IMR-90 (cell line): ENCODE results near the gene DHRS3. TPM values are rescaled to one million over a fixed set of nuclear protein-coding genes. Genes with fewer than 3 reads are reported as not detected.
A peak's percentile ranks its signal among the peaks of the same experiment; 100 is the strongest.

Source experiments
- ATAC-seq: fragments of 200-7000 bp; cut with Tn5 transposase; 2 replicates; pipeline ENCODE4 v1.9.1; 2020; ENCODE audit warnings: low read depth, mild to moderate bottlenecking, moderate library complexity
- BruUV-seq: library from RNA; stranded (reverse); fragments of 400-500 nt; replicated peaks from 2 replicates; lab custom pipeline; 2021; lab: Mats Ljungman, UMichigan
- CTCF ChIA-PET: fragments of 300-600 bp; formaldehyde crosslinking; extraction: SDS; loops from one replicate; lab custom pipeline; 2021; ENCODE audit warnings: antibody characterized with exemption; lab: Yijun Ruan, JAX
- POLR2A ChIA-PET: fragments of 300-600 bp; sonication (Branson Sonifier 250); formaldehyde crosslinking; loops from one replicate; lab custom pipeline; 2022; ENCODE audit warnings: antibody characterized with exemption; ENCODE audit not compliant: unreplicated experiment; lab: Charles Lee
- DNase-seq: peaks from one replicate; pipeline ENCODE4 v3.0.0; 2013
- H2AFZ ChIP-seq: replicated peaks from 2 replicates; pipeline ENCODE3; 2013; ENCODE audit warnings: low read length, mild to moderate bottlenecking; ENCODE audit not compliant: poor library complexity
- H2AK5ac ChIP-seq: 2 replicates; pipeline ENCODE4 v1.6.1; 2013; ENCODE audit warnings: low read depth, low read length, inconsistent platforms
- H2AK9ac ChIP-seq: replicated peaks from 2 replicates; pipeline ENCODE3; 2013; ENCODE audit warnings: mild to moderate bottlenecking, low read depth, low read length, moderate library complexity; ENCODE audit not compliant: poor library complexity
- H2BK120ac ChIP-seq: 2 replicates; pipeline ENCODE4 v1.6.1; 2013; ENCODE audit warnings: low read depth, low read length, inconsistent platforms
- H2BK15ac ChIP-seq: 3 replicates; pipeline ENCODE4 v1.6.1; 2013; ENCODE audit warnings: low read depth, low read length, inconsistent platforms
- H2BK20ac ChIP-seq: 2 replicates; pipeline ENCODE4 v1.6.1; 2013; ENCODE audit warnings: low read depth, mild to moderate bottlenecking, inconsistent platforms, low read length, moderate library complexity
- H2BK5ac ChIP-seq: 2 replicates; pipeline ENCODE4 v1.6.1; 2013; ENCODE audit warnings: mild to moderate bottlenecking, low read depth, low read length, inconsistent platforms; ENCODE audit not compliant: poor library complexity, severe bottlenecking
- H3K14ac ChIP-seq: replicated peaks from 2 replicates; pipeline ENCODE4 v1.6.1; 2013; ENCODE audit warnings: low read depth, low read length, inconsistent platforms
- H3K18ac ChIP-seq: 2 replicates; pipeline ENCODE4 v1.6.1; 2013; ENCODE audit warnings: low read depth, low read length, control low read depth
- H3K23ac ChIP-seq: 2 replicates; pipeline ENCODE4 v1.6.1; 2013; ENCODE audit warnings: low read depth, low read length, inconsistent platforms
- H3K27ac ChIP-seq: 2 replicates; pipeline ENCODE4 v1.5.1; 2013; ENCODE audit warnings: mild to moderate bottlenecking, control low read depth, low read length; ENCODE audit not compliant: insufficient read depth
- H3K27me3 ChIP-seq: 2 replicates; pipeline ENCODE4 v1.6.1; 2013; ENCODE audit warnings: low read length; ENCODE audit not compliant: control insufficient read depth, insufficient read depth
- H3K36me3 ChIP-seq: 2 replicates; pipeline ENCODE4 v1.6.1; 2013; ENCODE audit warnings: low read length, mixed read lengths; ENCODE audit not compliant: control insufficient read depth, insufficient read depth
- H3K4ac ChIP-seq: 2 replicates; pipeline ENCODE4 v1.6.1; 2013; ENCODE audit warnings: low read depth, low read length, inconsistent platforms
- H3K4me1 ChIP-seq: 2 replicates; pipeline ENCODE4 v1.6.1; 2013; ENCODE audit warnings: low read length, mixed read lengths; ENCODE audit not compliant: control insufficient read depth, insufficient read depth
- H3K4me2 ChIP-seq: 2 replicates; pipeline ENCODE4 v1.6.1; 2013; ENCODE audit warnings: low read depth, mild to moderate bottlenecking, control low read depth, low read length, moderate library complexity
- H3K4me3 ChIP-seq: 2 replicates; pipeline ENCODE4 v1.5.1; 2013; ENCODE audit warnings: low read depth, mild to moderate bottlenecking, control low read depth, low read length, moderate library complexity; ENCODE audit not compliant: insufficient read depth
- H3K56ac ChIP-seq: 2 replicates; pipeline ENCODE4 v1.6.1; 2013; ENCODE audit warnings: low read length, inconsistent platforms; ENCODE audit not compliant: insufficient read depth; ENCODE audit errors: extremely low read depth
- H3K79me1 ChIP-seq, 2 experiments: 2 replicates each; pipeline ENCODE4 v1.6.1; 2013; ENCODE audit warnings: low read length in 2 of 2, inconsistent platforms in 1 of 2, low read depth in 1 of 2
- H3K9ac ChIP-seq: 2 replicates; pipeline ENCODE4 v1.6.1; 2013; ENCODE audit warnings: low read depth, low read length, control low read depth
- H3K9me1 ChIP-seq: 2 replicates; pipeline ENCODE4 v1.6.1; 2013; ENCODE audit warnings: low read length, inconsistent platforms; ENCODE audit not compliant: insufficient read depth
- H3K9me3 ChIP-seq: 2 replicates; pipeline ENCODE4 v1.6.1; 2013; ENCODE audit warnings: low read length; ENCODE audit not compliant: control insufficient read depth, insufficient read depth
- H4K20me1 ChIP-seq: 2 replicates; pipeline ENCODE4 v1.6.1; 2013; ENCODE audit warnings: low read length, inconsistent platforms; ENCODE audit not compliant: insufficient read depth
- H4K5ac ChIP-seq: 2 replicates; pipeline ENCODE4 v1.6.1; 2013; ENCODE audit warnings: mild to moderate bottlenecking, low read depth, low read length, control low read depth
- H4K8ac ChIP-seq, 2 experiments: 2 replicates each; pipeline ENCODE4 v1.6.1; 2013; ENCODE audit warnings: low read depth in 2 of 2, low read length in 2 of 2, control low read depth in 1 of 2, inconsistent platforms in 1 of 2
- H4K91ac ChIP-seq: 2 replicates; pipeline ENCODE4 v1.6.1; 2013; ENCODE audit warnings: low read depth, low read length, inconsistent platforms; ENCODE audit not compliant: insufficient read depth
- CEBPB ChIP-seq: IDR thresholded peaks from 2 replicates; pipeline ENCODE4 v1.6.1; 2012; ENCODE audit warnings: low read depth, low read length, improper control_type of control experiment
- POLR2A ChIP-seq: IDR thresholded peaks from 2 replicates; pipeline ENCODE4 v1.6.1; 2012; ENCODE audit warnings: mild to moderate bottlenecking, low read depth, low read length
- WGBS, 2 experiments: methylation state at CpG; one replicate each; pipeline versions ENCODE4 v1.1.5 to v1.1.7; 2013; ENCODE audit warnings: missing lambda C conversion rate in 2 of 2; ENCODE audit not compliant: insufficient read length in 1 of 2; ENCODE audit errors: extremely low coverage in 2 of 2; 5-methylcytosine and 5-hydroxymethylcytosine counted together
- dilution Hi-C: fragments of 300-500 bp; cut with HindIII; formaldehyde crosslinking; loops from one replicate; pipeline ENCODE4 v1.14.3; 2018; ENCODE audit warnings: low sequenced_read_pairs; ENCODE audit not compliant: unreplicated experiment
- in situ Hi-C: fragments of 300-500 bp; cut with MboI; formaldehyde crosslinking; loops from 3 replicates; pipeline ENCODE4 v1.14.3; 2019; ENCODE audit warnings: low sequenced_read_pairs, inconsistent platforms, mixed read lengths
- intact Hi-C: fragments of 100-400 bp; cut with micrococcal nuclease; formaldehyde crosslinking; loops from 2 replicates; pipeline ENCODE4 v1.10.0; 2022
- polyA plus RNA-seq, 3 experiments: library from polyadenylated mRNA; depleted of rRNA; stranded (reverse); fragments of >200 nt; gene quantifications; 2 replicates each; pipeline ENCODE4 v1.2.3, GENCODE V29; 2012; ENCODE audit warnings: low replicate concordance in 1 of 3
- total RNA-seq: library from RNA; depleted of rRNA; stranded (reverse); fragments of >200 nt; gene quantifications from 2 replicates; pipeline ENCODE4 v1.2.3, GENCODE V29; 2012

DHRS3 gene
- total and polyA plus RNA-seq, 2 of the 4 experiments (the other 2 are of a cell fraction): 11.2 to 14.5 TPM

DNA sequence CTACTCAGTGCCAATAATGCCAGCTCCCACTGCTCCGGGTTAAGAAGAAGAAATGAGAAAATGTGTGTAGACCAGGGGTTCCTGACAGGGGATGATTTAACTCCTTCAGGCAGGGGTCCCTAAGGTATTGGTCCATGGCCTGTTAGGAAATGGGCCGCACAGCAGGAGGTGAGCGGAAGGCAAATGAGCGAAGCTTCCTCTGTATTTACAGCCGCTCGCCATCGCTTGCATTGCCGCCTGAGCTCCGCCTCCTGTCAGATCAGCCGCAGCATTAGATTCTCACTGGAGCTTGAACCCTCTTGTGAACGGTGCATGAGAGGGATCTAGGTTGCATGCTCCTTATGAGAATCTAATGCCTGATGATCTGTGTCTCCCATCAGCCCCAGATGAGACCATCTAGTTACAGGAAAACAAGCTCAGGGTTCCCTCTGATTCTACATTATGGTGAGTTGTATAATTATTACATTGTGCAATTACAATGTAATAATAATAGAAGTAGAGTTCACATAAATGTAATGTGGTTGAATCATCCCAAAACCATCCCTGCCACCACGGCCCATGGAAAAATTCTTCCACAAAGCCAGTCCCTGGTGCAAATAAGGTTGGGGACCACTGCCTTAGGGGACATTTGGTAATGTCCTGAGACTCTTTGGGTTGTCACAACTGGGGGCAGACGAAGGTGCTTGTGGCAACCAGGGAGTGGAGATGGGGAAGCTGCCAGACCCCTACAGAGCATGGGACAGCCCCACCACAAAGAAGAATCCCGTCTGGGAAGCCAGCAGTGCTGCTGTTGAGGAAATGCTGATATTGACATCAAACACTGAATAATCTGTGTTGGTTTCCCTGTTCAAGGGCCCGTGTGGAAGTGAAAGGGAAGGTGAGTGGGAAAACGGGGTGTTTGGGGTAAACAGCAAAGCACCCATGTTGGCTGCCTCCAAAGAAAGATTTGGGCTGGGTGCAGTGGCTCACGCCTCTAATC is 60.8 kb downstream of the DHRS3 start:
- TF ChIP-seq POLR2A (no peak), CEBPB (peak; percentile 83)
- peak overlapping the region; percentile 84 for H2AK9ac ChIP-seq
- peak overlapping the region; percentile 94 for H3K27ac ChIP-seq
- H3K23ac ChIP-seq: peak overlapping the region; percentile 76; the same call in 1 of the 2 replicates
- no peaks in the 10 kb centered on the region for H3K36me3 ChIP-seq
- no TSS peak for BruUV-seq
- H3K4me3 ChIP-seq: no peak overlapping the region
- ChIA-PET CTCF (interaction anchor here (0.6 kb wide), 3 partner anchors 27 to 109 kb away, joined by 3 read pairs; no protein-coding TSS in a partner anchor), POLR2A (no interaction called here)
- peak overlapping the region; percentile 83 for H3K14ac ChIP-seq
- no peaks in the 10 kb centered on the region; the same call in 1 of the 2 replicates for H3K9me1 ChIP-seq
- H3K4ac ChIP-seq: peak overlapping the region; percentile 94
- peak overlapping the region; percentile 23 to 89 for H4K8ac ChIP-seq
- H2BK5ac ChIP-seq: peak overlapping the region; percentile 94
- peaks cover 18% of the 10 kb centered on the region for H3K4me1 ChIP-seq
- no peaks in the 10 kb centered on the region for H3K79me1 ChIP-seq
- WGBS, 2 experiments: 90% methylated on average over 10 of the region's 17 CpGs; no CpG with 5 or more reads in 1 of the 2 experiments
- peak overlapping the region; percentile 78 for H2AFZ ChIP-seq
- no peak for ATAC-seq
- peak overlapping the region; percentile 95 for H3K18ac ChIP-seq
- peak overlapping the region; percentile 96 for H4K91ac ChIP-seq
- peak overlapping the region; percentile 41; the same call in 1 of the 2 replicates for H3K9ac ChIP-seq
- peak overlapping the region; percentile 93 for H4K5ac ChIP-seq
- no peaks in the 10 kb centered on the region for H3K27me3 ChIP-seq
- H3K56ac ChIP-seq: peak overlapping the region; percentile 43; the same call in 1 of the 2 replicates
- H4K20me1 ChIP-seq: no peaks in the 10 kb centered on the region
- in situ Hi-C loops: loop anchor here (10.0 kb wide), 1 partner anchor 58 kb away; the partner anchor contains the start of gene DHRS3
- H2BK15ac ChIP-seq: peak overlapping the region; percentile 82; the same call in 2 of the 3 replicates
- H3K9me3 ChIP-seq: peaks cover 2% of the 10 kb centered on the region; the same call in 1 of the 2 replicates
- peak overlapping the region; percentile 97 for H2BK120ac ChIP-seq
- H2AK5ac ChIP-seq: peak overlapping the region; percentile 55; the same call in 1 of the 2 replicates
- intact Hi-C loops: loop anchor here (5.0 kb wide), 1 partner anchor 60 kb away; the partner anchor contains the start of gene DHRS3
- H2BK20ac ChIP-seq: peak overlapping the region; percentile 86
- no peak overlapping the region; the same call in 1 of the 2 replicates for H3K4me2 ChIP-seq
- peak; percentile 37 for DNase-seq
- dilution Hi-C loops: no loop called here
